Vagina (tissue), 2 donors: Measurements from ENCODE around the gene IFT122. TPM values are rescaled to one million over a fixed set of nuclear protein-coding genes. Genes with fewer than 3 reads are reported as not detected.
"Not testable (repeated sequence)": the region's sequence is repeated elsewhere in the genome, so short reads cannot be mapped to it uniquely, and the experiment has no call there.

Experiments used
- DNase-seq, 2 donors: peaks; one replicate each; pipeline ENCODE4 v3.0.0-alpha.2; 2017; ENCODE audit errors: extremely low spot score in 2 of 2
- H3K27ac ChIP-seq: fragments of 200-600 bp; sonication (generic); one replicate; pipeline ENCODE4 v1.5.1; 2019
- H3K27me3 ChIP-seq: fragments of 200-600 bp; sonication (generic); one replicate; pipeline ENCODE4 v1.5.1; 2019
- H3K36me3 ChIP-seq, 2 donors: fragments of 200-600 bp; sonication (generic); one replicate each; pipeline ENCODE4 v1.5.1; 2017 to 2019
- H3K4me1 ChIP-seq: fragments of 200-600 bp; sonication (generic); one replicate; pipeline ENCODE4 v1.5.1; 2019
- H3K4me3 ChIP-seq, 2 donors: fragments of 200-600 bp; sonication (generic); 1 replicate in 1 of 2; 2 replicates in 1 of 2; pipeline ENCODE4 v1.5.1; 2016 to 2019
- H3K9me3 ChIP-seq: fragments of 200-600 bp; sonication (generic); one replicate; pipeline ENCODE4 v1.5.1; 2019
- POLR2A ChIP-seq, 2 donors: fragments of 450-650 bp; IDR thresholded peaks; one replicate each; pipeline ENCODE4 v1.6.1; 2017; ENCODE audit warnings: antibody characterized with exemption in 2 of 2, mild to moderate bottlenecking in 2 of 2, moderate library complexity in 2 of 2
- POLR2AphosphoS5 ChIP-seq, 2 donors: sonication (generic); formaldehyde crosslinking; IDR thresholded peaks; one replicate each; pipeline ENCODE4 v1.9.0; 2017; ENCODE audit warnings: antibody characterized with exemption in 2 of 2, mild to moderate bottlenecking in 2 of 2, low read depth in 1 of 2; ENCODE audit not compliant: insufficient read depth in 1 of 2
- intact Hi-C: fragments of 100-400 bp; cut with DNase I; formaldehyde crosslinking; loops from one replicate; pipeline ENCODE4 v1.15.1; 2023
- total RNA-seq: library from RNA; depleted of rRNA; stranded (reverse); fragments of >200 nt; gene quantifications from one replicate; pipeline ENCODE4 v1.2.3, GENCODE V29; 2016
- TF ChIP-seq, protein P1 (sequence below), 3 experiments: fragments of 450-650 bp in 2 of 3; fragments of 200-600 bp in 1 of 3; sonication (generic) in 1 of 3; IDR thresholded peaks; one replicate each; pipeline ENCODE4 v1.5.1; 2017 to 2019; ENCODE audit warnings: antibody characterized with exemption in 3 of 3, mild to moderate bottlenecking in 2 of 3, moderate library complexity in 2 of 3

Gene IFT122
- total RNA-seq, 1 donor from 2014 or later = 33.4 TPM

DNA sequence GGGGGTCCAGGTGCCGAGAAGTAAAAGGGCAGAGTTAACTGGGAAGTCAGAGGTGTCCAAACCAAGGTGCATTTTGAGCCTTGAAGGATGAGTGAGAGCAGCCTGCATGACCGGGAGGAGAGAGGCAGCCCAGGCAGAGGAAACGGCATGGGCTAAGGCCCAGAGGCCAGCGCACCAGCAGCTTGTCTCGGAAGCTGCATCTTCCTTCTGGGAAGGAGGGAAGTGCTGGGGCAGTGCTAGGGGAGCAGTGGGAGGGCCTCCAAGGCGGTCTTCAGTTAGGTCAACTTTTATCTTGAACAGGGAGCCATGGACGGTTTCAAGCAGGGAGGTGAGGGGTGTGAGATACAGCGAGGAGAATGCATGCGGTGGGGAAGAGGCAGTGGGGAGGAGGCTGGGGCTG lies 104.0 kb downstream of the IFT122 start:
- intact Hi-C loops = no loop called here
- no peak overlapping the region for H3K27ac ChIP-seq
- DNase-seq = no peak
- no peaks in the 10 kb centered on the region for H3K27me3 ChIP-seq
- no peak overlapping the region for H3K4me3 ChIP-seq
- TF ChIP-seq POLR2A (IDR thresholded peaks at IDR 0.05) (no peak), POLR2AphosphoS5 (IDR thresholded peaks at IDR 0.05; ENCODE audit: insufficient read depth in 1 of 2, low read depth in 1 of 2) (no peak)
- TF ChIP-seq, protein P1, sequence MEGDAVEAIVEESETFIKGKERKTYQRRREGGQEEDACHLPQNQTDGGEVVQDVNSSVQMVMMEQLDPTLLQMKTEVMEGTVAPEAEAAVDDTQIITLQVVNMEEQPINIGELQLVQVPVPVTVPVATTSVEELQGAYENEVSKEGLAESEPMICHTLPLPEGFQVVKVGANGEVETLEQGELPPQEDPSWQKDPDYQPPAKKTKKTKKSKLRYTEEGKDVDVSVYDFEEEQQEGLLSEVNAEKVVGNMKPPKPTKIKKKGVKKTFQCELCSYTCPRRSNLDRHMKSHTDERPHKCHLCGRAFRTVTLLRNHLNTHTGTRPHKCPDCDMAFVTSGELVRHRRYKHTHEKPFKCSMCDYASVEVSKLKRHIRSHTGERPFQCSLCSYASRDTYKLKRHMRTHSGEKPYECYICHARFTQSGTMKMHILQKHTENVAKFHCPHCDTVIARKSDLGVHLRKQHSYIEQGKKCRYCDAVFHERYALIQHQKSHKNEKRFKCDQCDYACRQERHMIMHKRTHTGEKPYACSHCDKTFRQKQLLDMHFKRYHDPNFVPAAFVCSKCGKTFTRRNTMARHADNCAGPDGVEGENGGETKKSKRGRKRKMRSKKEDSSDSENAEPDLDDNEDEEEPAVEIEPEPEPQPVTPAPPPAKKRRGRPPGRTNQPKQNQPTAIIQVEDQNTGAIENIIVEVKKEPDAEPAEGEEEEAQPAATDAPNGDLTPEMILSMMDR (IDR thresholded peaks at IDR 0.05) = no peak
- no peaks in the 10 kb centered on the region for H3K9me3 ChIP-seq
- no peaks in the 10 kb centered on the region for H3K36me3 ChIP-seq
- H3K4me1 ChIP-seq = no peaks in the 10 kb centered on the region

DNA sequence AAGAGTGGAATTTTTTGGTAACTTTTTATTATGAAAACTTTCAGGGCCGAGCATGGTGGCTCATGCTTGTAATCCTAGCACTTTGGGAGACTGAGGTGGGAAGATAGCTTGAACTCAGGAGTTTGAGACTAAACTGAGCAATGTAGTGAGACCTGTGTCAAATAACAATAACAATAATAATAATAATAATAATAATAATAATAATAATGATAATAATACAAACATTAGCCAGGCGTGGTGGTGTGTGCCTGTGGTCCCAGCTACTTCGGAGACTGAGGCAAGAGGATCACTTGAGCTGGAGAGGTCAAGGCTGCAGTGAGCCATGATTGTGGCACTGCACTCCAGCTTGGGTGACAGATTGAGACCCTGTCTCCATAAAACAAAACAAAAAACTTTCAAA lies 105.9 kb downstream of the IFT122 start:
- DNase-seq, H3K27me3 ChIP-seq, H3K9me3 ChIP-seq, H3K4me3 ChIP-seq, H3K36me3 ChIP-seq, H3K27ac ChIP-seq, intact Hi-C loops, H3K4me1 ChIP-seq: not testable (repeated sequence)

DNA sequence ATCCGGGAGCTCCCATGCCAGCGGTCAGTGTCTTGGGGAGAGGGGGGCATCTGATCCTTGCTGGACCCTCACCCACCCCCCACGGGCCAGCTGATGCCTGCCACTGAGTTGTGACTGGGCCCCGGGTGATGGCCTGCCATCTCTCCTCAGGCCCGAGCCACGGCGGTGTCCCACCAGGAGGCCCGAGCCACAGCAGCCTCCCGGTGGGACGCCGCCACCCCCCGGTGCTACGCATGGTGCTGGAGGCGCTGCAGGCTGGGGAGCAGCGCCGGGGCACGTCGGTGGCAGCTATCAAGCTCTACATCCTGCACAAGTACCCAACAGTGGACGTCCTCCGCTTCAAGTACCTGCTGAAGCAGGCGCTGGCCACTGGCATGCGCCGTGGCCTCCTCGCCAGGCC lies 107.2 kb downstream of the IFT122 start:
- intact Hi-C loops = no loop called here
- Histone ChIP-seq H3K27ac (peak overlapping the region; percentile 7), H3K4me1 (no peaks in the 10 kb centered on the region), H3K36me3 (no peaks in the 10 kb centered on the region), H3K27me3 (no peaks in the 10 kb centered on the region), H3K9me3 (no peaks in the 10 kb centered on the region), H3K4me3 (no peak overlapping the region)
- no peak for DNase-seq
- TF ChIP-seq POLR2A (IDR thresholded peaks at IDR 0.05) (no peak), POLR2AphosphoS5 (IDR thresholded peaks at IDR 0.05; ENCODE audit: insufficient read depth in 1 of 2, low read depth in 1 of 2) (no peak)
- TF ChIP-seq, protein P1 (IDR thresholded peaks at IDR 0.05) = no peak

DNA sequence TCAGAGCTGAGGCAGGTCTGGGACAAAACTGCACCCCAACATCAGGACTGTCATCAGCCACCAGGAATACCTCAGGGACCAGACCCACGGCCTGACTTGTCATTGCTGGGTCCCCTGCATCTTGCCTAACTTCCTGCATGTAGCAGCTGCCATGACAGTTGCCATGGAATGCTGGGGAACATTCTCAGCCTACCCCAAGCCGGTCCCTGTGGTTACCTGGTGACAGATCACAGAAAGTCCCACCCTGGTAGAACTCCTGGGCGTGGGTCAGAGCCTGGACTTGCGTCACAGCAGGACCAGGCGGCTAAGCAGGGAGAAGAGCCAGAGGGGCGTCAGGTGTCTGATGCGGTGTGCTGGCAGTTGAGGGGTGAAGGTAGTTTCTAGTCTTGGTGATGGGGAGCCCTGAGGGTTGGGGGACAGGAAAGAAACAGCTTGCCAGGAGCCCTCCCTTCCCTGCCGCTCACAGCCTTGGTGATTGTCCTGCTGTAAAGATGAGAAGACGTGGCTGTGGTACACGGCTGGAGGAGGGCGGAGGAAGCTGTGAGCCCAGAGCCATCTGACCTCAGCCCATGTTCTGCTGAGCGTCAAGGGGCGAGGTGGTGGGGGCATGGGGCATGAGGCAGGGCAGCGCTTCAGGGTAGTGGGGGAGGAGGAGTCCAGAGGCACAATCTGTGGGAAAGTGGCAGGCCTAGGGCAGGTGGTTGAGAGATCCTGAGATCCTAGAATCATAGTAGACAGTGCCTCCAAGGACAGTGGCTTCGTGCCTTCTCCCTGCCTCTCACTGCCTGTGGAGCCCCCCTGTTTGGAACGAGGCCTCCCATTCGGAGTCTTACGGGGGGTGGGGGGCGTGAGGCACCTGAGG lies 108.3 kb downstream of the IFT122 start:
- TF ChIP-seq POLR2A (IDR thresholded peaks at IDR 0.05) = no peak
- TF ChIP-seq, protein P1 (IDR thresholded peaks at IDR 0.05) = no peak
- no peak for TF ChIP-seq POLR2AphosphoS5 (IDR thresholded peaks at IDR 0.05; ENCODE audit: insufficient read depth in 1 of 2, low read depth in 1 of 2)
- Histone ChIP-seq H3K9me3 (no peaks in the 10 kb centered on the region), H3K27ac (no peak overlapping the region), H3K27me3 (no peaks in the 10 kb centered on the region), H3K36me3 (no peaks in the 10 kb centered on the region), H3K4me3 (no peak overlapping the region), H3K4me1 (peaks cover 10% of the 10 kb centered on the region)
- intact Hi-C loops = no loop called here
- no peak for DNase-seq

DNA sequence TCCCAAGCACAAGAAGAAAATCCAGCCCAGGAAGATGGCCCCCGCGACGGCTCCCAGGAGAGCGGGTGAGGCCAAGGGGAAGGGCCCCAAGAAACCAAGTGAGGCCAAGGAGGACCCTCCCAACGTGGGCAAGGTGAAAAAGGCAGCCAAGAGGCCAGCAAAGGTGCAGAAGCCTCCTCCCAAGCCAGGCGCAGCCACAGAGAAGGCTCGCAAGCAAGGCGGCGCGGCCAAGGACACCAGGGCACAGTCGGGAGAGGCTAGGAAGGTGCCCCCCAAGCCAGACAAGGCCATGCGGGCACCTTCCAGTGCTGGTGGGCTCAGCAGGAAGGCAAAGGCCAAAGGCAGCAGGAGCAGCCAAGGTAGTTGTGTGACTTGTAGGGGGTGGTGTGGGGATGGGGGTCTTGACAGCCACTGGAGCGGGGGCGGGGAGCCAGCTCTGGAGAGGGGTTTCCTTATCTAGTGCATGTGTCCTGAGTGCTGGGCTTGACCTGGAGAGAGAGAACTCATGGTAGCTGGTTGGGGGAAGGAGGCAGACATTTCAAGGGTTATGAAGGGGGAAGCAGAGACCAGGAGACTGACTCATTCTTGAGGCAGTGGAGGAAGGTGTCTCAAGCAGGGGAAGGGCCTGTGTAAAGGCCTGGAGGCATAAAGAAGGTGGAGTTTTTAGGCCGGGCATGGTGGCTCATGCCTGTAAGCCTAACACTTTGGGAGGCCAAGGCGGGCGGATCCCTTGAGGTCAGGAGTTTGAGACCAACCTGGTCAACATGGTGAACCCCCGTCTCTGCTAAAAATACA lies 109.2 kb downstream of the IFT122 start:
- Histone ChIP-seq H3K4me3 (no peak overlapping the region), H3K9me3 (no peaks in the 10 kb centered on the region), H3K4me1 (peaks cover 19% of the 10 kb centered on the region), H3K36me3 (no peaks in the 10 kb centered on the region), H3K27ac (no peak overlapping the region), H3K27me3 (no peaks in the 10 kb centered on the region)
- TF ChIP-seq POLR2A (IDR thresholded peaks at IDR 0.05) (no peak), POLR2AphosphoS5 (IDR thresholded peaks at IDR 0.05; ENCODE audit: insufficient read depth in 1 of 2, low read depth in 1 of 2) (no peak)
- TF ChIP-seq, protein P1 (IDR thresholded peaks at IDR 0.05) = no peak
- DNase-seq = no peak
- intact Hi-C loops = no loop called here
